Measurements from ENCODE around the gene ZDHHC1.

- TF ChIP-seq CTCF (IDR thresholded peaks at IDR 0.05) (no peak), POLR2AphosphoS5 (IDR thresholded peaks at IDR 0.05) (no peak)
Observed at GRCh38 chr16:67392301-67393059, 23.8 kb downstream of the ZDHHC1 start.

Measured in prostate gland (tissue), 2 donors.